ENCODE measurements around the gene NREP.

Gene NREP

GRCh38 chr5:111756581-111757354, at the start of gene NREP:
Gene NREP, minus strand, starts transcription at chr5:111757194. Its CDS starts 1,422 bp downstream, at chr5:111755772.
- DNase-seq, result no peak

GRCh38 chr5:111806753-111807152, 49.8 kb upstream of the NREP start:
- DNase-seq, result no peak

- DNase-seq, result no peak
Observed at GRCh38 chr5:111806156-111806555, 49.2 kb upstream of the NREP start.

- DNase-seq, result no peak
Observed at GRCh38 chr5:111805071-111805470, 48.1 kb upstream of the NREP start.

- DNase-seq, result no peak
Observed at GRCh38 chr5:111800351-111800750, 43.4 kb upstream of the NREP start.

GRCh38 chr5:111795142-111795541, 38.1 kb upstream of the NREP start:
- DNase-seq, result no peak

GRCh38 chr5:111792471-111793058, 35.6 kb upstream of the NREP start:
- no peak for DNase-seq

- no peak for DNase-seq
Observed at GRCh38 chr5:111790295-111790694, 33.3 kb upstream of the NREP start.

GRCh38 chr5:111787006-111787405, 30.0 kb upstream of the NREP start:
- DNase-seq, result no peak

GRCh38 chr5:111784491-111785181, 27.6 kb upstream of the NREP start:
- DNase-seq, result no peak

GRCh38 chr5:111783537-111783936, 26.5 kb upstream of the NREP start:
- no peak for DNase-seq

GRCh38 chr5:111782216-111782615, 25.2 kb upstream of the NREP start:
- DNase-seq, result no peak

- no peak for DNase-seq
Observed at GRCh38 chr5:111781200-111781599, 24.2 kb upstream of the NREP start.

GRCh38 chr5:111779922-111780292, 22.9 kb upstream of the NREP start:
- no peak for DNase-seq

GRCh38 chr5:111779260-111779921, 22.4 kb upstream of the NREP start:
- no peak for DNase-seq

- no peak for DNase-seq
Observed at GRCh38 chr5:111776913-111777781, 20.2 kb upstream of the NREP start.

- DNase-seq, result no peak
Observed at GRCh38 chr5:111775224-111775623, 18.2 kb upstream of the NREP start.

- DNase-seq, result no peak
Observed at GRCh38 chr5:111774525-111774924, 17.5 kb upstream of the NREP start.

GRCh38 chr5:111772456-111773122, 15.6 kb upstream of the NREP start:
- DNase-seq, result no peak

GRCh38 chr5:111769541-111769940, 12.5 kb upstream of the NREP start:
- DNase-seq, result no peak

GRCh38 chr5:111765613-111766571, 8.9 kb upstream of the NREP start:
- DNase-seq, result no peak
